Lung (tissue), 12 donors: ENCODE measurements around the gene APEX1. TPM values are rescaled to one million over a fixed set of nuclear protein-coding genes. Genes with fewer than 3 reads are reported as not detected.

Experiments
- ATAC-seq: fragments of 200-7000 bp; cut with Tn5 transposase; one replicate; pipeline ENCODE4 v1.9.1; 2020; ENCODE audit warnings: moderate number of reproducible peaks; ENCODE audit not compliant: insufficient read depth, low FRiP score
- DNase-seq, 3 donors: peaks; one replicate each; pipeline ENCODE4 v3.0.0-alpha.2; 2013 to 2017
- H3K27ac ChIP-seq, 2 donors: one replicate each; pipeline ENCODE4 v1.5.1; 2013; ENCODE audit warnings: mild to moderate bottlenecking in 2 of 2, moderate library complexity in 2 of 2, control low read depth in 1 of 2, inconsistent platforms in 1 of 2, low read depth in 1 of 2, low read length in 1 of 2
- H3K27me3 ChIP-seq, 3 donors: one replicate each; pipeline ENCODE4 v1.5.1; 2013; ENCODE audit warnings: low read length in 2 of 3; ENCODE audit not compliant: control insufficient read depth in 3 of 3, insufficient read depth in 3 of 3
- H3K36me3 ChIP-seq, 4 donors: one replicate each; pipeline ENCODE4 v1.5.1; 2013; ENCODE audit warnings: low read length in 4 of 4, mild to moderate bottlenecking in 1 of 4, moderate library complexity in 1 of 4; ENCODE audit not compliant: control insufficient read depth in 4 of 4, insufficient read depth in 4 of 4
- H3K4me1 ChIP-seq, 5 donors: one replicate each; pipeline ENCODE4 v1.5.1; 2013; ENCODE audit warnings: low read length in 5 of 5, mild to moderate bottlenecking in 2 of 5, moderate library complexity in 1 of 5; ENCODE audit not compliant: control insufficient read depth in 5 of 5, insufficient read depth in 5 of 5
- H3K4me3 ChIP-seq: one replicate; pipeline ENCODE4 v1.5.1; 2013; ENCODE audit warnings: mild to moderate bottlenecking, control low read depth, moderate library complexity
- H3K9ac ChIP-seq, 2 donors: one replicate each; pipeline ENCODE4 v1.5.1; 2013; ENCODE audit warnings: low read length in 2 of 2, control low read depth in 1 of 2; ENCODE audit not compliant: insufficient read depth in 1 of 2
- H3K9me3 ChIP-seq, 4 donors: one replicate each; pipeline ENCODE4 v1.5.1; 2013; ENCODE audit warnings: low read length in 3 of 4, mild to moderate bottlenecking in 1 of 4, moderate library complexity in 1 of 4; ENCODE audit not compliant: control insufficient read depth in 4 of 4, insufficient read depth in 3 of 4
- WGBS, 2 donors: extraction: QIAGEN DNeasy Blood & Tissue Kit; methylation state at CpG; one replicate each; pipeline ENCODE4 v1.1.7; 2013; 5-methylcytosine and 5-hydroxymethylcytosine counted together
- polyA plus RNA-seq, 2 donors: library from polyadenylated mRNA; stranded (reverse); fragments of 200-250 nt; gene quantifications; one replicate each; pipeline ENCODE4 v1.2.1, GENCODE V29; 2013
- total RNA-seq, 2 donors: library from RNA; depleted of rRNA in 1 of 2; stranded (reverse); fragments of >200 nt in 1 of 2; gene quantifications; one replicate each; pipeline ENCODE4 v1.2.1, GENCODE V29; 2014 to 2021
- TF ChIP-seq, protein P1 (sequence below): IDR thresholded peaks from 2 replicates; pipeline ENCODE4 v1.5.1; 2012; ENCODE audit warnings: mild to moderate bottlenecking; ENCODE audit errors: control extremely low read depth, extremely low read depth
- donor health status: control.
- donor health status: control.
- donor health status: Bipolar disorder and iron deficiency.
- donor health status: healthy.
- donor health status: DM: yes; HTN: yes; CAD: no.

Gene APEX1
- total and polyA plus RNA-seq, 4 donors, result 66.2 to 159 (median 120) TPM

DNA sequence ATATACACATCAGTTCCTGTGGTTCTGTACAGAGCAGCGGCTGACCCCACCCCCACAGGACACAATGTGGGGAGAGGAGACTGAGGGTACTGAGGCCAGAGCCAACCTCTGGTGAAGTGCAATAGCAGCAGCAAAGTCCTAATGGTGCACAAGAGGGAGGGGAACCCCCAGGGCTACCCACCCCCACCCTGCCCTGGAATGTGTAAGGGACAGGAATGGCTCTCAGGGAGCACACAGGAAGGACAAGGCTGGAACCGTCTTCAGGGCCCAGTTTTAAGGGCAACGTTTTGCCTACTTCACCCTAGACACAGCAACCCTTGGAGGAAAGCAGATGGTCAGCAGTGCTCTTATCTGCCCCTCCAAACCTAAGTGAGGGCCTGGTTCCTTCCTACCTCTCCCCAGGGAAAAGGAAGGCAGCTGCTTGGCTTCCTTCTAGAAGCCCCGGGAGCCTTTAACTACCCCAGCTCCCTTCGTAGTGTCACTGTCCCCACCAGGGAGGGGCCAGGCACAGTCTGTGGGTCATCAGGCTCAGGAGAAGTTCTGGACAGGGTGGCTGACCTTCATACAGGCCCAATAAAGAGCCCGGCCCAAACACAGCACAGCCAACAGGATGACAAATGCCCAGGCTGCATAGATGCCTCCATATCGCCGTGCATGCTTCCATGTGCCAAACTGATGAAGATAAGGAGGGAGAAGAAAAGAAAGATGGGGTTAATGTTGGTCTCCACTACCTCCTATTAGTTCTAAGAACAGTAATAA lies 3.2 kb downstream of the APEX1 start:
- no peak overlapping the region for H3K9ac ChIP-seq
- peaks cover 12 to 32% (median 25%) of the 10 kb centered on the region in 4 donors for H3K36me3 ChIP-seq
- peaks cover 0 to 22% (median 13%) of the 10 kb centered on the region in 5 donors for H3K4me1 ChIP-seq
- H3K4me3 ChIP-seq, result no peak overlapping the region
- WGBS, 2 donors, result 62 to 69% methylated on average over 8 of the region's 8 CpGs
- H3K27me3 ChIP-seq, result no peaks in the 10 kb centered on the region
- DNase-seq (no peak), ATAC-seq (no peak)
- TF ChIP-seq, protein P1, sequence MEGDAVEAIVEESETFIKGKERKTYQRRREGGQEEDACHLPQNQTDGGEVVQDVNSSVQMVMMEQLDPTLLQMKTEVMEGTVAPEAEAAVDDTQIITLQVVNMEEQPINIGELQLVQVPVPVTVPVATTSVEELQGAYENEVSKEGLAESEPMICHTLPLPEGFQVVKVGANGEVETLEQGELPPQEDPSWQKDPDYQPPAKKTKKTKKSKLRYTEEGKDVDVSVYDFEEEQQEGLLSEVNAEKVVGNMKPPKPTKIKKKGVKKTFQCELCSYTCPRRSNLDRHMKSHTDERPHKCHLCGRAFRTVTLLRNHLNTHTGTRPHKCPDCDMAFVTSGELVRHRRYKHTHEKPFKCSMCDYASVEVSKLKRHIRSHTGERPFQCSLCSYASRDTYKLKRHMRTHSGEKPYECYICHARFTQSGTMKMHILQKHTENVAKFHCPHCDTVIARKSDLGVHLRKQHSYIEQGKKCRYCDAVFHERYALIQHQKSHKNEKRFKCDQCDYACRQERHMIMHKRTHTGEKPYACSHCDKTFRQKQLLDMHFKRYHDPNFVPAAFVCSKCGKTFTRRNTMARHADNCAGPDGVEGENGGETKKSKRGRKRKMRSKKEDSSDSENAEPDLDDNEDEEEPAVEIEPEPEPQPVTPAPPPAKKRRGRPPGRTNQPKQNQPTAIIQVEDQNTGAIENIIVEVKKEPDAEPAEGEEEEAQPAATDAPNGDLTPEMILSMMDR, result no peak
- H3K9me3 ChIP-seq, result no peaks in the 10 kb centered on the region
- H3K27ac ChIP-seq, result no peak overlapping the region

DNA sequence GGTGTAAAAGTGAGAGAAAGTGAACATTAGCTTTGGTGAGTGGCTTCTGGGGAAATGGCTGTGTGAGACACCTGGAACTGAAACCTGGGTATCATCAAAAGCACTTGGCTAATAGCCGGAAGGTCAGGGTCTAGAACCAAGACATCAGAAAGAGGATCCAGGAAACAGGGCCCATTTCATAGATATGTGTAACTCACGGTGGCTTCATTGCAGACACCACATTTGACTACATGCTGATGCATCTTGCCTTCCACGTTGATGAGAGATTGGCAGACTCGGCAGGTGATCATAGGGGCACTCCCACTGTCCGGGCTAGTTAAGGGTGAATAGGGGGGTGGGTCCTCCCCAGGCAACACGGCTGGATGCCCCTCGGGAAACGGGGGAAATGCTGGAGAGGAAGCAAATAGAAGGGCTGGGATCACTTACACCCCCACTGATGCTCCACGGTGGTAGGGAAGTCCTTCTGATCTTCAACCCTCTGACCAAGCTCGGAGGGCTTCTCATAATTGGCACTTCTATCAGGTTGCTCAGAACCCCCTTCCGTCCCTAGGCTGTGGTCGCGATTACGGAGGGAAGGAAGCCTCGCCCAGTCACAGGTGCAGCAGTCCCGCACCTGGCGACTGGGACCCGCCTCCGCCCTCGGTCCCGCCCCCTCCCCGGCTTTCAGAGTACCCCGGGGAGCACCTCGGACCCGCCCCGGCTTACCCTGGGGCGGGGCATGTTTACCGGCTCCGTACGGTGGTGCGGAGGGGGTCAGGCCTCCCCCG lies 5.6 kb downstream of the APEX1 start:
- peak; percentile 14 for ATAC-seq
- Histone ChIP-seq H3K9ac (peak overlapping the region; percentile 37 to 85), H3K9me3 (no peaks in the 10 kb centered on the region), H3K27ac (peak overlapping the region; percentile 80 to 97), H3K4me1 (peaks cover 0 to 22% (median 12%) of the 10 kb centered on the region in 5 donors), H3K4me3 (peak overlapping the region; percentile 90), H3K36me3 (peaks cover 12 to 32% (median 25%) of the 10 kb centered on the region in 4 donors), H3K27me3 (no peaks in the 10 kb centered on the region)
- DNase-seq, result peak; percentile 15 to 47 (median 27)
- WGBS, 2 donors, result 5 to 6% methylated on average over 31 to 32 of the region's 32 CpGs
- TF ChIP-seq, protein P1, result no peak

GRCh38 chr14:20461225-20462141 lies 6.5 kb downstream of the APEX1 start, which contains the start of gene PIP4P1:
Gene PIP4P1 (minus strand): TSS chr14:20461434. CDS start chr14:20461325, 109 bp downstream.
- Histone ChIP-seq H3K4me1 (peaks cover 0 to 14% (median 10%) of the 10 kb centered on the region in 5 donors), H3K36me3 (peaks cover 12 to 29% (median 23%) of the 10 kb centered on the region in 4 donors), H3K27ac (peak within 1 kb of the TSS; percentile 80 to 97), H3K9me3 (no peaks in the 10 kb centered on the region), H3K9ac (peak within 1 kb of the TSS; percentile 37 to 85), H3K4me3 (peak within 1 kb of the TSS; percentile 90), H3K27me3 (peaks cover 0 to under 1% (median 0%) of the 10 kb centered on the region in 3 donors)
- 0 to 1% methylated on average over 50 to 67 of the region's 67 CpGs for whole genome bisulfite sequencing, 2 donors
- peak; percentile 99 to 100 (median 100) for DNase-seq
- TF ChIP-seq, protein P1, result no peak
- peak; percentile 94 for ATAC-seq
